Activated gamma-delta T cell (primary cell): ENCODE data around the gene USP25.

Source experiments
- DNase-seq: peaks from one replicate; lab custom pipeline; 2025; lab: John Stamatoyannopoulos, UW

USP25 gene

DNA sequence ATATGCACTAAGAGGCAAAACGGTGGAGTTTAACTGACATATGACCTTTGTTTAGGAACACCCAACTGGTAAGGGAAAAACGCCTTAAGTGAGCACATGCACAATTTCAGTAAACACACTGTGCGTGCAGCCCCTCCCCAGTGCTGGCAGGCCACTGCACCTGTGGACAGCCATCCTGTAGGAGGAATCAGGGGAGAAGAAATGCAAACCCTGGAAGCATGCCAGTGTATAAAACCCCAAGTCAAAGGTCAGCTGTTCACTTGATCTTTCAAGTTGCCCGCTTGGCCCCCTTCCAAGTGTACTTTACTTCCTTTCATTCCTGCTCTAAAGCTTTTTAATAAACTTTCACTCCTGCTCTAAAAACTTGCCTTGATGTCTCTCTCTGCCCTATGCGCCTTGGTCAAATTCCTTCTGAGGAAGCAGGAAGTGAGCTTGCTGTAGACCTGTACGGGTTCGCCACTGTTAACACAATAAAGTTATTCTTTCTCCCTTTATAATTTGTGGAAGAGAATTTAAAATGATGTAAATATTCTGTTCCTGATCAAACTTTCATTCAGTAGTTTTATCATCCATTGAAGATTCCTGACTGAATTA, 31.8 kb downstream of the USP25 start:
- DNase-seq, result no peak

DNA sequence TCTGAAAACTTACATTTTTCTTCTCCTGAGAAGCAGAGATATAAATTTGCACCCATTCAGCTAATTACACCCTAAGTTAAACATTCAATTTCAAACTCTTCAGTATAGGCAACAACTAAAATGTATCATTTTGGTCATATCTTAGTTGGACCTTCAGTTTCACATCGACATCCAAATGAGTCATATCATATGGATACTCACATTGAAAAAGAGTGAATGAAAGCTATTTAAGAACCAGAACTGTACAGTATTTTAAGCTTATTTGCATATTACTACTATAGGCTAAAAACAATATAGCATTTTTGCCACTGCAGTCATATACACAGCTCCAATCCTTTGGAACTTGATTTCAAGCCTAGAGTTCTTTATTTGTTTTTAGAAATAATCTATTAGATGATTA, 33.6 kb downstream of the USP25 start:
- no peak for DNase-seq

DNA sequence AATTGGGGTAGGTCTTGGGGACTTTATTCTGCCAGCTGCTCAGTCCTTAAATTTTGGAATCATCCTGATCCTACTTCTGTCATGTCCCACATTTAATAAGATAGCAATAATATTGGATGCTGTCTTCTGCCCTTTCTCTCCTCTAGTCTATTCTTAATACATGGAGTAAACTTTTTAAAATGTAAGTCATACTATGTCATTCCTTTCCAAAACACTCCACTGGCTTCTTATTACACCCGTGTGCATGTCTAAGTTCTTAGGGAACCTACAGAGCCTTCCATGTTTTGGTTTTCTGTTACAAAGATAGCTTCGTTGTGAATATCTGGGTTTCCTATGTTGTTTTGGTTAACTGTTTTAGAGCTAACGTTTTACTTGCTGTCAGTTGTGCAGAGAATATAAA, 35.1 kb downstream of the USP25 start:
- DNase-seq, result no peak

DNA sequence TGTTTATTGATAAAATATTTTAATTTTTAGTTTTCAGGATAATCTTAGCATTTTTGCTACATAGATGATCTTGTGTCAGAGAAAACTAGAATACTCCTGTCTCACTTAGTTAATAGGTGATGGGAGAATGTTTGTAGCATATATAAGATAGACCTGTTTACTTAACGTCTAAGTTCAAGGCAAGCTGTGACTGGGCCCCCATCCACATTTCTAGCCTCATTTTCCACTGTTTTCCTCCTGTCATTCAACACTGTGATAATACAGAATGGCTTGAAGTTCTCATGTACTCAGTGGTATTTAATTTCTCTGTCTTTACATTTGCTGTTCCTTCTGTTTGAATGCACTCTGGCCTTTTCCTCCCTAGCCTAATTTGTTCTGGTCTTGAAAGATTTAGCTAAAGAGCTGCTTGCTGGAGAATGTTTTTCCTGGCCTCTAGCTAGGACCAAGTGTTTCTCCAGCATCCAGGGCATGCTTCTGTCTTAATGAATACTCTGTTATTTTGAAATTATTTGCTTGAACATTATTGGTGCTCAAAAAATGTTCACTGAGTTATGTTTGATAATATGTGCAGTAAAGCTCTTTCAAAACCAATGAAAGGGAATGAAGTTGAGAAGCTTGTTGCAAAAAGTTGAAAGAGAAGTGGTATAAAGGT, 37.3 kb downstream of the USP25 start:
- no peak for DNase-seq

- no peak for DNase-seq
Observed at GRCh38 chr21:15768045-15768601, 38.3 kb downstream of the USP25 start.

- no peak for DNase-seq
Observed at GRCh38 chr21:15768853-15769252, 39.1 kb downstream of the USP25 start.

DNA sequence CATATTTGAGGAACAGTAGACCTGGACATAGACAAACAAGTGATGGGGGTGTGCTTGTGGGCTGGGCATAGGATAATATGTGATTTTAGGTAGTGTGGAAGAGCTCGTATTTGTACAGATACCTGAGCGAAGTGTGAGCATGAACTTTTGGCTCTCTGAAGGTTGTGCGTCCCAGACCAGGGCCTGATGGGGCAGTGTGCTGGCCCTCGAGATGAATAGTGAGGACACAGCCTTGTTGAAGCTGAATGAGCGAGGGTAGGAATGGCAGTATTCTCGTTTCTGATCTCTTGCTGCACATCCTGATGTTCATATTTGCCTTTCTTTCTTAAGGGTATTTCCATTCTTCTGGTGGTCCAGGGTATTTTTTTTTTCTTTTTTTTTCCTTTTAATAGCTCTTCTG, 41.5 kb downstream of the USP25 start:
- DNase-seq, result no peak

- no peak for DNase-seq
Observed at GRCh38 chr21:15772654-15773053, 42.9 kb downstream of the USP25 start.

- no peak for DNase-seq
Observed at GRCh38 chr21:15774590-15774989, 44.8 kb downstream of the USP25 start.

DNA sequence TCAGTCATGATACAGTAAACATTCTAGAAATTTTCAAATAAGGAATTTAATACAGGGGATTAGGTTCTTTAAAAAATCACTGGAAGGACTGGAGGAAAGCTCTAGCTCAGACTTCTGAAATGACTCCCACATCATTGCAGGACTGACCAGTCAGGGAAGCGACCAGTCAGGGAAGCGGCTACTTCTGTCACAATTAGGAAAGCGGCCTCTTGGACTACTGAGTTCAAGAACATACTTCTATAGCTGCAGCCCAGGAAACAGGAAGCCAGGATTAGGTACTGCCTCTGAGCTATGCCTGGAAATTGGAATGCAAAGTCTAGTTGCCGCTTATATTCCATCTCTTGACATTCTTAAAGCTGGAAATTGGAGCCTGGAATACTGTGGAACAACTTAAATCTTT, 45.5 kb downstream of the USP25 start:
- DNase-seq, result no peak

DNA sequence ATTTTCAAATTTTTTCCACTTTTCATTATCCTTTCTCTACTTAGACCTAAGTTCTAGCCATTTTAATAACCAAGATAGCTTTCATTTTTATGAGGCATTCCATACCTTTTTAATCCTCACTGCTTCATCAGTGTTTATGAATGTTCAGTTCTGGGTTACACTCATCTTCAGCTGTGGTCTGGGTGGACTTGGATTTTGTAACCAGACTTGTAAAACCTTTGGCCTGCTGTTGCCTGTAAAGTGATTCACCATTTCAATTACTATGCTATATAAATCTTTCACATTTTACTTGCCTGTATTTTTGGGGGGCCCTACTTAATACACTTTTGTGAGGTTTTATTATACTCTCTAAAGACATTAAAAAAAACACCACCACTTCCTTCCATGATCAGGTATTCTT, 46.2 kb downstream of the USP25 start:
- DNase-seq, result no peak

- no peak for DNase-seq
Observed at GRCh38 chr21:15776818-15777217, 47.0 kb downstream of the USP25 start.

GRCh38 chr21:15781986-15782385, 52.2 kb downstream of the USP25 start:
- no peak for DNase-seq

GRCh38 chr21:15788847-15789523, 59.2 kb downstream of the USP25 start:
- DNase-seq, result no peak

- DNase-seq, result no peak
Observed at GRCh38 chr21:15793109-15793508, 63.3 kb downstream of the USP25 start.

DNA sequence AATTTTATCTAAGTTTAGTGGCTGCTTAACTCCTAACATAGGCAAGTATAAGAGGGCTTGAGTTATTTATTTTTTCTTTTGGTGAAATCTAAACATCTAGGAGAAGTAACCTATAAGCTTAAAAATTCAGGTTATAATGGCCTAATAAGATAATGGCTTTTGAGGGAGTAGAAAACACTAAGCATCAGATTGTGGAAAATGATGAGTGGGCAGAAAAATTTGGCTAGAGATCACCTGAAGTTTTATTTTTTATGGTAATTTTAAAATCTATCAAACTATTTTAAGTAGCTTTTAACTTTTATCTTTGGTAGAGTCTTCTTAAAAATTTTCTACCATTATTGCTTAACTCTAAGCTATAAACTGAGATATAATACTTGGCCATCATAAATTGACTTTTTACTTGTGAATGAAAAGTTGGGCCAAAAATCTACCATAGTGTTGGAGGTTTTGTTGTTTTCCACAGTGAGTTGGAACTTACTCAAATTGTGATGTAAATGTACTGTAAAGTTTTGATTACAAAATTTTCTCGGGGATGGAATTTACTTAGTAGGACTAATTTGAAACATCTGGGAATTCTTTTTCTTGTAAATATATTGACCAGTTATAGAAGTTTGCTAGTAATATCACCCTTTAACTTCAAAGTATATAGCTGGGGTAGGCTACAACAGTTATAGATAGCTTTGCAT, 63.9 kb downstream of the USP25 start:
- no peak for DNase-seq

- DNase-seq, result no peak
Observed at GRCh38 chr21:15794277-15794912, 64.6 kb downstream of the USP25 start.

DNA sequence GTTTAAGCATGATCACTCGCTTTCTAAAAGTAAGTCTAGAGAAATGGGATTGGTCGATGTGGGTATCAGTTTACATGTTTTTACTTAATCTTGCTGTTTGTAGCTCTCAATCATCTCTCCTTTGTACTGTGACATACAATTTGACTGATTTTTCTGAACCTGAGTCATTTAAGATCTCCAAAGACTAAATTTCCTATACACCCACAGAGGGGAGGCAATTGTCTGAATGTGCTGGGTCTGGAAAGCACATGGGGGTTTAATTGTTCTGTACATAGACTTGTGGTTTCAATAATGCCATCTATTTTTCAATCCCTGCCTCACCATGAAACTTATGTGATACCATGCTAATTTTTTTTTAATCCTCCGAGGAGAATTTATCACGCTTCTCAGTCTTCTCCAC, 65.8 kb downstream of the USP25 start:
- DNase-seq, result no peak

GRCh38 chr21:15797577-15798363, 68.0 kb downstream of the USP25 start:
- DNase-seq, result no peak

DNA sequence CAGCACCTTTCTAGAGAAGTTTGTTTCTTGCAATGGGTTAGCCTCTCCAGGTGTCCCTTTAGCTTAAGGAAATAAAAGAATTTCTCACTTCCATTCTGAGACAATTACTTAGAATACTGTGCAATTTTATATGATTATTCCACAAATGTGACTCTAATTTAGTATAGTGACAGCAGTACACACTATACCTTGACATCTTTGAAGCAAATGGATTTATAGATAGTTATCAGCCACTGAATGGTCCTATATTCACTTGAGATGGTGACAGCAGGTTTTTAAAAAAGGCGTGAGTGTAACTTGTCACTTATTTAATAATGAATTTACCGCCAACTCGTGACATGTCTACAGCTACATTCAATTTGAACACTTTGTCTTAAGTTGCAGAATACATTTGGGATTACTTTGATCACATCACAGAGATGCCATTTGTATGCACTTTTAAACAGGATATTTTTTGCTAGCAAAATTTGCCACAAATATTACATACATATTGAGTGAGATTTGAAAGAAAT, 71.6 kb downstream of the USP25 start:
- no peak for DNase-seq
